ENCODE measurements around the gene NTF4. TPM values are rescaled to one million over a fixed set of nuclear protein-coding genes. Genes with fewer than 3 reads are reported as not detected.
"Not testable (repeated sequence)": the region's sequence is repeated elsewhere in the genome, so short reads cannot be mapped to it uniquely, and the experiment has no call there.

Gene NTF4
- total RNA-seq, 2 experiments from 2014 or later, result not detected

DNA sequence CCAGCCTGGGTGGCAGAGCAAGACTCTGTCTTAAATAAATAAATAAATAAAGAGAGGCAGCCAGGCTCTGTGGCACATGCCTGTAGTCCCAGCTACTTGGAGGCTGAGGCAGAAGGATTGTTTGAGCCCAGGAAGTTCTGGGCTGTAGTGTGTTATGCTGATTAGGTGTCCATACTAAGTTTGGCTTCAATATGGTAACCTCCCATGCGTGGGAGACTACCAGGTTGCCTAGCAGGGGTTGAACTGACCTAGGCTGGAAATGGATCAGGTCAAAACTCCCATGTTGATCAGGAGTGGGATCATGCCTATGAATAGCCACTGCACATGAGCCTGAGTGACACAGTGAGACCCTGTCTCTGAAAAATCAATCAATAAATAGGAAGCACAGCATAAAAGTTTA is 16.7 kb upstream of the NTF4 start:
- H3K27me3 Mint-ChIP-seq, result peaks cover 2% of the 10 kb centered on the region
- H3K36me3 Mint-ChIP-seq, result peaks cover under 1% of the 10 kb centered on the region
- no peak overlapping the region for H3K27ac Mint-ChIP-seq
- POLR2A ChIA-PET, result no interaction called here
- ATAC-seq (ENCODE audit: low read depth) (no peak), DNase-seq (no peak)
- peaks cover 4% of the 10 kb centered on the region for H3K4me1 Mint-ChIP-seq
- H3K4me3 Mint-ChIP-seq, result no peak overlapping the region
- no peaks in the 10 kb centered on the region for H3K9me3 Mint-ChIP-seq

DNA sequence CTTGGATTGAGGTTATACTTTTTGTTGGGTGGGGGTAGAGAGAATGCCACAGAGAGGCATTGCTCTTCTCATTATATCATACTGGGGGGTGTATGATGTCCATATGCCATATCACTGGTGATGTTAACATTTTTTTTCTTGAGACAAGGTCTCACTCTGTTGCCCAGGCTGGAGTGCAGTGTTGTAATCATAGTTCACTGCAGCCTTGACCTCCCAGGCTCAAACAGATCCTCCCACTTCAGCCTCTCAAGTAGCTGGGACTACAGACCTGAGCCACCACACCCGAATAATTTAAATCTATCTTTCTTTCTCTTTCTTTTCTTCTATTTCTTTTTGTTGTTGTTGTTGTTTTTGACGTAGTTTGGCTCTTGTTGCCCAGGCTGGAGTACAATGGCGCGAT is 15.8 kb upstream of the NTF4 start:
- Mint-ChIP-seq H3K4me3 (no peak overlapping the region), H3K9me3 (no peaks in the 10 kb centered on the region), H3K27me3 (peaks cover 4% of the 10 kb centered on the region), H3K27ac (no peak overlapping the region), H3K4me1 (peaks cover 4% of the 10 kb centered on the region), H3K36me3 (no peaks in the 10 kb centered on the region)
- POLR2A ChIA-PET, result no interaction called here
- ATAC-seq (ENCODE audit: low read depth) (no peak), DNase-seq (no peak)

DNA sequence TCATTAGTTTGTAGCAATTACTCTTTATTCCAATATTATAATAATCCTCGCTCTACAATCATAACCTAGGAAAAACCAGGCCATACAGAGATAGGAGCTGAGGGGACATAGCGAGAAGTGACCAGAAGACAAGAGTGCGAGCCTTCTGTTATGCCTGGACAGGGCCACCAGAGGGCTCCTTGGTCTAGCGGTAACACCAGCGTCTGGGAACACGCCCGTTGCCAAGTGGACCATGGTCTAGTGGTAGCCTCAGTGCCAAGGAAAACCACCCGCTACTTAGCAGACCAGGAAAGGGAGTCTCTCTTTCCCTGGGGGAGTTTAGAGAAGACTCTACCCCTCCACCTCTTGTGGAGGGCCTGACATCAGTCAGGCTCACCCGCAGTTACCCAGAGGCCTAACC is 10.3 kb upstream of the NTF4 start:
- ATAC-seq (ENCODE audit: low read depth); H3K9me3 Mint-ChIP-seq; H3K36me3 Mint-ChIP-seq; POLR2A ChIA-PET; H3K4me1 Mint-ChIP-seq; H3K4me3 Mint-ChIP-seq; DNase-seq; H3K27ac Mint-ChIP-seq: not testable (repeated sequence)
- H3K27me3 Mint-ChIP-seq, result peaks cover 37% of the 10 kb centered on the region

DNA sequence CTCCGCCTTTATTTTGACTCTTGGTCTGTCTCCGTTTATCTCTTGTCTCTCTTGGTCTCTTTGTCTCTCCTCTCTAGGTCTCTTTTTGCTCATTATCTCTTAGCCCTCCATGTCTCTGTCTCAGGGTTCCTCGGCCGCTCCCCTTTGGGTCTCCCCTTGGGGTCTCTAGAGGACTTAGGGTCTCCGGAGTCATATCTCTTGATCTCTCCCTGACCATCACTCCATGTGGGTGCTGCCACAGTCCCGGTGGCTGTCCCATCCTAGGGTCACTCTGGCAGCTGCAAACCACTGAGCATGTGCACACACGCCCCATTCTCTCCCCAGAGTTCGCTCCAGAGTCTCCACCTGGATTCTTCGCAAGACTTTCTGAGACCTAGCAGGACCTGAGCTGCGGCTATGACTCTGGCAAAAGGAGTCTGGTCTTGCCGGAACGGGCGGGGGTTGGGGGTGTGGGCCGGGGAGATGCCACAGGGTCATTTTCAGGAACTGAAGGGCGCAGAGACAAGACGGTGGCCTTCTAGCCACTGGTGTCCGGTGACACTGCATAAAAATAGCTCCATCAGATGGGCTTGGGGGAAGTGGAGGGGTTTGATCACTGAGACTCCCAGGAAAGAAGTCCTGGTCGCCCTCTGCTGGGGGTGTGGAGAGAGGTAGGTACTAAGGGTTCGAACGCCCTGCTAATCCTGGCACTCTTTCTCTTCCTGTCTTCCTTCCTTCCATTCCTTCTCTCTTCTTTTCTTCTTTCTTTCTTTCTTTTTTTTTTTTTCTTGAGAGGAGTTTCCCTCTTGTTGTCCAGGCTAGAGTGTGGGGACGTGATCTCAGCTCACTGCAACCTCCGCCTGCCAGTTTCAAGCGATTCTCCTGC is 9.1 kb upstream of the NTF4 start:
- peaks cover 47% of the 10 kb centered on the region for H3K27me3 Mint-ChIP-seq

DNA sequence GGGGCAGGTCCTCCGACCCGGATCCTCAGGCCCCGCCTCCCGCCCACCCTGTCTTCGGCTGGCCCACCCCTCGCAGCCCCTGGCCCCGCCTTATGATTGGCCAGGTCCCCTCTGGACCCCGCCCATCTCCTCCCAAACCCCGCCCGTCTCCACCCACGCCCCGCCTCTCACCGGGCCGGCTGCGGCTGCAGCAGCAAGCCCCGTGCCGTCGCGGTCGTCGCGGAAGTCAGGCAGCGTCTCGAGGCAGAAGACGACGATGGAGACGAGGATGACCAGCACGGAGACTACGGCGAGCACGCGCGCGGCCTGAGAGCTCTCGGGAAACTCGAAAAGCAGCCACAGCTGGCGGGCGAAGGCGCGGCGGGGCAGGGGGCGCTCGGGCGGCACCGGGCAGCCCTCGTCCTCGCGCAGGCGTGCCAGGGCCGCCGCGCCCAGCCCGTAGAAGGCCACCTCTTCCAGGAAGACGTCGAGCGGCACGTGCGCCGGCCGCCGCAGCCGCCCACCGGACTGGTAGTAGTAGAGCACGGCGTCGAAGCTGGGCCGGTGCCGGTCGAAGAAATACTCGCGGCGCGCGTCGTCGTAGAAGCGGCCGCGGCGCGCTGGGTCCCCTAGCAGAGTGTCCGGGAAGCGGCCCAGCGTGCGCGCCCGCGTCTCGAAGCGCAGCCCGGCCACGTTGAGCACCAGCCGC is 7.4 kb upstream of the NTF4 start:
- Mint-ChIP-seq H3K27ac (no peak overlapping the region), H3K27me3 (peaks cover 63% of the 10 kb centered on the region)

More for the DNA sequence above, 9.1 kb upstream of the NTF4 start:
- ATAC-seq (ENCODE audit: low read depth) (no peak), DNase-seq (no peak)
- peaks cover 2% of the 10 kb centered on the region for H3K36me3 Mint-ChIP-seq
- peaks cover 3% of the 10 kb centered on the region for H3K9me3 Mint-ChIP-seq
- peak overlapping the region; percentile 1 for H3K27ac Mint-ChIP-seq
- POLR2A ChIA-PET, result interaction anchor here (0.7 kb wide), 1 partner anchor 77 kb away, joined by 4 read pairs; no protein-coding TSS in a partner anchor
- H3K4me1 Mint-ChIP-seq, result peaks cover 6% of the 10 kb centered on the region
- H3K4me3 Mint-ChIP-seq, result peak overlapping the region; percentile 45

DNA sequence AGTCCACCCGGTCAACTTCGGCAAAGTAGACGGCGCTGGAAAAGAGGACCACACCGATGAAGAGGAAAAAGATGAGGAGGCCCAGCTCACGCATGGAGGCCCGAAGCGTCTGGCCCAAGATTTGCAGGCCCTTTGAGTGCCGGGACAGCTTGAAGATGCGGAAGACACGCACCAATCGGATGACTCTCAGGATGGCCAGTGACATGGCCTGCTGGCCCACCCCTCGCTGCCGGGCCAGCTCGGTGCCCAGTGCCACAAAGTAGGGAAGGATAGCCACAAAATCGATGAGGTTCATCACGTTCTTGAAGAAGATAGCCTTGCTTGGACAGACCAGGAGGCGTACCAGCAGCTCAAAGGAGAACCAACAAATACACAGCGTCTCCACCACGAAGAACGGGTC is 5.8 kb upstream of the NTF4 start:
- Mint-ChIP-seq H3K4me1 (peaks cover 6% of the 10 kb centered on the region), H3K4me3 (no peak overlapping the region), H3K27ac (no peak overlapping the region), H3K36me3 (peaks cover 2% of the 10 kb centered on the region), H3K9me3 (peaks cover 3% of the 10 kb centered on the region), H3K27me3 (peaks cover 76% of the 10 kb centered on the region)
- POLR2A ChIA-PET, result interaction anchor here (1.2 kb wide), 1 partner anchor 10 kb away, joined by 3 read pairs; no protein-coding TSS in a partner anchor
- no peak for ATAC-seq (ENCODE audit: low read depth)
- no peak for DNase-seq

More for the DNA sequence above, 7.4 kb upstream of the NTF4 start:
- H3K4me3 Mint-ChIP-seq, result no peak overlapping the region
- H3K4me1 Mint-ChIP-seq, result peaks cover 6% of the 10 kb centered on the region
- no peak for ATAC-seq (ENCODE audit: low read depth)
- peaks cover 2% of the 10 kb centered on the region for H3K36me3 Mint-ChIP-seq
- POLR2A ChIA-PET, result no interaction called here
- no peak for DNase-seq
- peaks cover 3% of the 10 kb centered on the region for H3K9me3 Mint-ChIP-seq

DNA sequence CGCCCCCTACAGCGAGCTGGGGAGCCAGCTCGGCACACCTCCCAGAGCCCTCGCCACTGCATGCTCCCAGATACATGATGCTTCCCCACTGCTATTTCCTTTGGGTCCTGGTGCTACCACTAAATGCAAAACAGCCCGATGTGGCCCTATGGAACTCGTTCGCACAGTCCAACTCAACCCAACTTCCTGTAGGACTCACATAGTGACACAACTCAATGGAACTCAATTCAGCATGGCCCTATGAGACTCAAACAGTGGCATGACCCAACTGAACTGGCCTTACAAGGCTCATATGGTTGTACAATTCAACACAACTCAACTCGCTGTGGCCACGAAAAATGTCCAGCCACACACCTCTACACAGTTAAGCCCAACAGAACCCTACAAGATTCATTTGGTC is 4.4 kb upstream of the NTF4 start:
- H3K9me3 Mint-ChIP-seq, result peaks cover 3% of the 10 kb centered on the region
- H3K4me3 Mint-ChIP-seq, result no peak overlapping the region
- H3K36me3 Mint-ChIP-seq, result peaks cover 2% of the 10 kb centered on the region
- H3K4me1 Mint-ChIP-seq, result peaks cover 6% of the 10 kb centered on the region
- peaks cover 79% of the 10 kb centered on the region for H3K27me3 Mint-ChIP-seq
- POLR2A ChIA-PET, result interaction anchor here (1.2 kb wide), 1 partner anchor 9 kb away, joined by 3 read pairs; no protein-coding TSS in a partner anchor
- DNase-seq, result no peak
- H3K27ac Mint-ChIP-seq, result no peak overlapping the region
- no peak for ATAC-seq (ENCODE audit: low read depth)

DNA sequence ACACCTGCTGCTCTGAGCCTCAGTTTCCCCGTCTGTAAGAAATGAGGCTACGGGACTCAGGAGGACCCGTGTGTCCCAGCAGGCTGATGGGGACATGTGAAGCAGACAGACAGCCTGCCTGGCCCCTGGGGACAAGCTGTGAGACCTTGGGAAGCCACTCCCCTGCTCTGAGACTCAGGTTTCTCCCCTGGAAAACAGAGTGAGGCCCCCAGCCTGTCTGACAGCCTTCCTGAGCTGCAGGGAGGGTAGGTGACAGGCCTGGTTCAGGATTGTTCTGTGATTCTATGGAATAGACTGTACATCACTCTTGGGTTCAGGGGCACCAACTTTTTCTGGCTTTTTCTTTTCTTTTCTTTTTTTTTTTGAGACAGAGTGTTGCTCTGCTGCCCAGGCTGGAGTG is 2.9 kb upstream of the NTF4 start:
- no peak for ATAC-seq (ENCODE audit: low read depth)
- Mint-ChIP-seq H3K4me3 (no peak overlapping the region), H3K9me3 (peaks cover 3% of the 10 kb centered on the region), H3K4me1 (no peaks in the 10 kb centered on the region), H3K27me3 (peaks cover 77% of the 10 kb centered on the region), H3K36me3 (no peaks in the 10 kb centered on the region), H3K27ac (no peak overlapping the region)
- POLR2A ChIA-PET, result no interaction called here
- DNase-seq, result no peak

DNA sequence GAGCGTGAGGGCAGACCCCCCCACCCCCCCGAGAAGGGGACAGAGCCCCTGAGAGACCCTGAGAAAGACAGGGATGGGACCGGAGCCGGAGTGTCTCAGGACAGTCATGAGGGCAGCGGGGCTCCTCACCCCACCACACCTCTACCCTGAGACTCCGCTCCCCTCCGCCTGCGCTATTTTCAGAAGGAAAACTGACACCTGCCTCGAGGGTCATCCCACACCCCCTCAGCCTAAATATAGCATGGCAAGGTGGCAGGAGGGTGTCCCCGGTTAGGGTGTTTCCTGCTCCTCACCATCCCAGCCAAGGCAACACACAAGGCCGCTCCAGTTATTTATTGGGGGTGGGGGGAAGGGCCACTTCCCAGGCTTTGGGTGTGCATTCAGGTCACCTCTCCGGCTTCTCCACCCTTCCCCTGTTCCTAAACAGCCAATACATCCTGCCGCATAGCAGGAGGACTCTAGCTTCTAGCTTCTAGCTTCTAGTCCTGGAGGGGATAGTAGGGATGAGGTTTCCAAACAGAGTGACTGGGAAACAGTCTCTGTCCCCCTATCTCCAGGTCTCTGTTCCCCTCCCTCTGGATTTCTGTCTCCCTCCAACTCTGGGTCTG is 1.4 kb upstream of the NTF4 start:
- ATAC-seq (ENCODE audit: low read depth), result no peak
- H3K27me3 Mint-ChIP-seq, result peaks cover 78% of the 10 kb centered on the region
- H3K36me3 Mint-ChIP-seq, result no peaks in the 10 kb centered on the region
- POLR2A ChIA-PET, result no interaction called here
- no peak for DNase-seq
- no peak overlapping the region for H3K4me3 Mint-ChIP-seq
- no peak overlapping the region for H3K27ac Mint-ChIP-seq
- no peaks in the 10 kb centered on the region for H3K4me1 Mint-ChIP-seq
- peaks cover 3% of the 10 kb centered on the region for H3K9me3 Mint-ChIP-seq

DNA sequence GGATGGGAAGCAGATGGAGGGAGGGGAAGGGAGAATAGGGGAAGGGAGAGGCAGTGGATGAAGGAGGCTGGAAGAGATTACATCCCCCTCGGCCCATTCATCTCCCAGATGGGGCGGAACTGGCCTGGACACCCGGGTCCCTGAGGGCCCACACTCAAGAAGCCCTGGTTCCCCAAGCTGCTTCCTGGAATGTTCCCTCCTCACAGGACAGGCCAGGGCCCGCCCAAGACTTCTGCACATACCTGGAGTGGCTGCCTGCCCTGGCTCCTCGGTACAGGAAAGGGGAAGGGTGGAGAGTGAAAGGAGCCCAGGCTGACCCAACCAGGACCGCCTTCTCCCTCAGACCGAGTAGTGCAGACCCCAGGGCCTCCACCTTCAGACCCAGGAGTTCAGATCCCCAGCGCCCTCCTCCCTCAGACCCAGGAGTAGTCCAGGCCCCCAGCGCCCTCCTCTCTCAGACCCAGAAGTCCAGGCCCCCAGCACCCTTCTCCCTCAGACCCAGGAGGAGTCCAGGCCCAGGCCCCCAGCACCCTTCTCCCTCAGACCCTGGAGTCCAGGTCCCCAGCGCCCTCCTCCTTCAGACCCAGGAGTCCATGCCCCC is 489 bp downstream of the NTF4 start:
- no peak overlapping the region for H3K4me3 Mint-ChIP-seq

DNA sequence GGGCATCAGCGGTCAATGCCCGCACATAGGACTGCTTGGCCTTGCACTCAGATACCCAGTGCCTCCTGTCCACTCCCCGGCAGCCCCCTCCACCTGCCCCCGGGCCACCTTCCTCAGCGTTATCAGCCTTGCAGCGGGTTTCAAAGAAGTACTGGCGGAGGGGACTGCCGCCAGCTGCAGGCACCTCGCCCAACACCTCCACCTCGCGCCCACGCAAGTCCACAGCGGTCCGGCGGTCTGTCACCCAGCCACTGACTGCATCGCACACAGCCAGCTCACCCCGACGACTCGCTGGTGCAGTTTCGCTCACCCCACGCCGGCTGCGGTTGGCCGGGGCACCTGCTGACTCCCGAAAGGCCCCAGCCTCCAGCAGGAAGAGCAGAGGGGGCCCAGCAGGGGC is 3.2 kb downstream of the NTF4 start:
- POLR2A ChIA-PET, result no interaction called here
- Mint-ChIP-seq H3K4me3 (no peak overlapping the region), H3K9me3 (no peaks in the 10 kb centered on the region)

More for the DNA sequence above, 489 bp downstream of the NTF4 start:
- Mint-ChIP-seq H3K9me3 (no peaks in the 10 kb centered on the region), H3K27ac (no peak overlapping the region), H3K36me3 (no peaks in the 10 kb centered on the region), H3K4me1 (no peaks in the 10 kb centered on the region), H3K27me3 (peaks cover 82% of the 10 kb centered on the region)
- ATAC-seq (ENCODE audit: low read depth) (no peak), DNase-seq (no peak)
- POLR2A ChIA-PET, result no interaction called here

DNA sequence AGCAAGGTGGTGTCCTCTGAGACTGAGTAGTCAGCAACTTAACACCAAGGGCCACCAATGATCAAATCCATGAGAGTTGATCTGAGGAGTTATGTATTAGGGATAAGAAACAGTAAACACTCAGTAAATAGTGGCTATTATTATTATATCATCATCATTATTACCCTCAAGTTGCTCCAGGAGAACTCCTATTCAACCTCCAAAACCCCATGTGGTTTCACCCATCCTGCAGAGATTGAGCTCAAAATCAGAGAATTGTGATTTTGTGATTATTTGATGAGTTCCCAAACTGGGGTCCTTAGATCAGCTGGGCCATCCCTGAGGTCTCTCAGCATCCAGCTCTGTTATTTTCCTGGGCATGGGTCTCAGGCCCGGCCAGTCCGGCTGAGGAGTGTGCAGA is 3.6 kb downstream of the NTF4 start:
- H3K27ac Mint-ChIP-seq, result no peak overlapping the region
- H3K9me3 Mint-ChIP-seq, result no peaks in the 10 kb centered on the region
- H3K4me3 Mint-ChIP-seq, result no peak overlapping the region
- peaks cover 83% of the 10 kb centered on the region for H3K27me3 Mint-ChIP-seq
- ATAC-seq (ENCODE audit: low read depth) (no peak), DNase-seq (no peak)
- POLR2A ChIA-PET, result interaction anchor here (1.4 kb wide), 1 partner anchor 9 kb away, joined by 3 read pairs; no protein-coding TSS in a partner anchor
- peaks cover 11% of the 10 kb centered on the region for H3K4me1 Mint-ChIP-seq
- no peaks in the 10 kb centered on the region for H3K36me3 Mint-ChIP-seq

More for the DNA sequence above, 3.2 kb downstream of the NTF4 start:
- H3K4me1 Mint-ChIP-seq, result peaks cover 11% of the 10 kb centered on the region
- no peak overlapping the region for H3K27ac Mint-ChIP-seq
- no peak for ATAC-seq (ENCODE audit: low read depth)
- peaks cover 83% of the 10 kb centered on the region for H3K27me3 Mint-ChIP-seq
- DNase-seq, result no peak
- H3K36me3 Mint-ChIP-seq, result no peaks in the 10 kb centered on the region

DNA sequence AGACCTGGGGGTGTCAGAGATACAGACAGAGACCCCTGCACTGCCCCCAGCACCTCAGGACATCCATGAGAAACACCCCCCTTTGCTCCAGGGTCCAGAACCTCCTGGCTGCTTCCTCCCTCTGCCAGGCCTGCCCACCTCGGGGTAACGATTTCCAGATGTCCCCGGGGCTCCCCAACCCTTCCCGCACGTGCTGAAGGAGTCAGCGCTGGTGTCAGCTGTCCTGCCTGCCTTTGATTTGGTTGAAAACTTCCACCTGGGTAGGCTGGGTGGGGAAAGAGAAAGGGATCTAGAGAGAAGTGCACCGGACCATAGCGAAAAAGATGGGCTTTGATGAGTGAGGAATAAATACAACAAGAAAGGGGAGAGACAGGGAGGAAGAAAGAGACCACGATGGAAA is 5.6 kb downstream of the NTF4 start:
- H3K27ac Mint-ChIP-seq, result no peak overlapping the region
- no peaks in the 10 kb centered on the region for H3K36me3 Mint-ChIP-seq
- POLR2A ChIA-PET, result no interaction called here
- ATAC-seq (ENCODE audit: low read depth), result no peak
- no peak for DNase-seq
- H3K4me3 Mint-ChIP-seq, result no peak overlapping the region
- H3K4me1 Mint-ChIP-seq, result peaks cover 11% of the 10 kb centered on the region
- peaks cover 70% of the 10 kb centered on the region for H3K27me3 Mint-ChIP-seq
- no peaks in the 10 kb centered on the region for H3K9me3 Mint-ChIP-seq

Data from activated naive CD8-positive, alpha-beta T cell treated with anti-CD3 and anti-CD28 coated beads, Interleukin-2, amount 10 ng/mL, durations not matched to agents 7 days and 5 days (primary cell).